Measurements from ENCODE around the gene MICALL2. TPM values are rescaled to one million over a fixed set of nuclear protein-coding genes. Genes with fewer than 3 reads are reported as not detected.

Gene MICALL2
- polyA plus RNA-seq, 1 of the 3 experiments (the other 2 are of a cell fraction) = 38.8 TPM

GRCh38 chr7:1401011-1401410 is 58.3 kb downstream of the MICALL2 start:
- WGBS (ENCODE audit: low lambda C conversion rate) = 11% methylated on average over 18 of the region's 18 CpGs
- Histone ChIP-seq H3K4me3 (ENCODE audit: low read depth in 2 of 2, low read length in 1 of 2) (no peak overlapping the region), H3K9ac (no peak overlapping the region), H3K27me3 (ENCODE audit: insufficient read depth) (peaks cover 92% of the 10 kb centered on the region), H3K9me3 (no peaks in the 10 kb centered on the region), H3K79me2 (ENCODE audit: insufficient read depth) (no peaks in the 10 kb centered on the region), H3F3A (replicated peaks; ENCODE audit: insufficient read depth) (peaks cover 7% of the 10 kb centered on the region), H4K20me1 (ENCODE audit: insufficient read depth) (no peaks in the 10 kb centered on the region), H3K27ac (ENCODE audit: low read depth in 2 of 2, low read length in 1 of 2) (no peak overlapping the region), H2AFZ (ENCODE audit: low read depth) (no peak overlapping the region), H3K4me2 (no peak overlapping the region), H3K9me2 (no peaks in the 10 kb centered on the region), H3K4me1 (ENCODE audit: control insufficient read depth in 1 of 2, insufficient read depth in 2 of 2, low read depth in 1 of 2, low read length in 1 of 2) (no peaks in the 10 kb centered on the region; a peak in 1 of 4 replicates), H3K36me3 (replicated peaks in 1 of 2; ENCODE audit: control insufficient read depth in 1 of 2, insufficient read depth in 2 of 2, low read length in 1 of 2) (no peaks in the 10 kb centered on the region)
- ChIA-PET CTCF (interaction anchor here (0.7 to 12.1 kb wide), 7 partner anchors 12 to 409 kb away, joined by 3 to 81 read pairs (median 5); no protein-coding TSS in a partner anchor), POLR2A (no interaction called here)
- TF ChIP-seq EP300 (IDR thresholded peaks at IDR 0.05; ENCODE audit: borderline replicate concordance in 1 of 2, low read depth in 1 of 2, low read length in 1 of 2) (no peak), IRF3 (IDR thresholded peaks at IDR 0.05; ENCODE audit: low read depth, low read length) (no peak), JUND (IDR thresholded peaks at IDR 0.05) (no peak), USF2 (IDR thresholded peaks at IDR 0.05; ENCODE audit: borderline replicate concordance, low read depth, low read length) (no peak), USF1 (IDR thresholded peaks at IDR 0.05; ENCODE audit: borderline replicate concordance, low read depth) (no peak), GATA2 (CRISPR knock-in tag; IDR thresholded peaks at IDR 0.05) (no peak), POLR2AphosphoS5 (IDR thresholded peaks at IDR 0.05; ENCODE audit: low read depth, low read length) (no peak), RAD21 (IDR thresholded peaks at IDR 0.05; ENCODE audit: low read length) (no peak), MEF2A (IDR thresholded peaks at IDR 0.05; ENCODE audit: borderline replicate concordance, low read depth) (no peak), RFX5 (IDR thresholded peaks at IDR 0.05; ENCODE audit: low read length) (no peak), NFIC (IDR thresholded peaks at IDR 0.05; ENCODE audit: borderline replicate concordance) (no peak), FOXM1 (IDR thresholded peaks at IDR 0.05; ENCODE audit: low read depth) (no peak)
- no peak for DNase-seq

- Histone ChIP-seq H2AFZ (ENCODE audit: low read depth) (no peak overlapping the region), H3K27me3 (ENCODE audit: insufficient read depth) (peaks cover 92% of the 10 kb centered on the region), H3K4me2 (no peak overlapping the region), H3K27ac (ENCODE audit: low read depth in 2 of 2, low read length in 1 of 2) (no peak overlapping the region), H3K79me2 (ENCODE audit: insufficient read depth) (no peaks in the 10 kb centered on the region), H3F3A (replicated peaks; ENCODE audit: insufficient read depth) (peaks cover 7% of the 10 kb centered on the region), H4K20me1 (ENCODE audit: insufficient read depth) (no peaks in the 10 kb centered on the region), H3K9ac (no peak overlapping the region), H3K36me3 (replicated peaks in 1 of 2; ENCODE audit: control insufficient read depth in 1 of 2, insufficient read depth in 2 of 2, low read length in 1 of 2) (no peaks in the 10 kb centered on the region), H3K9me3 (no peaks in the 10 kb centered on the region), H3K9me2 (no peaks in the 10 kb centered on the region), H3K4me1 (ENCODE audit: control insufficient read depth in 1 of 2, insufficient read depth in 2 of 2, low read depth in 1 of 2, low read length in 1 of 2) (no peaks in the 10 kb centered on the region; a peak in 1 of 4 replicates), H3K4me3 (ENCODE audit: low read depth in 2 of 2, low read length in 1 of 2) (no peak overlapping the region)
- POLR2A ChIA-PET = no interaction called here
- CTCF ChIA-PET = interaction anchor here (0.9 to 12.1 kb wide), 7 partner anchors 10 to 408 kb away, joined by 3 to 81 read pairs (median 4); no protein-coding TSS in a partner anchor
- no peak for DNase-seq
- WGBS (ENCODE audit: low lambda C conversion rate) = 5% methylated on average over 11 of the region's 11 CpGs
- TF ChIP-seq CTCF (IDR thresholded peaks at IDR 0.05) (no peak), RXRA (IDR thresholded peaks at IDR 0.05; ENCODE audit: borderline replicate concordance, low read depth) (no peak), SMC3 (IDR thresholded peaks at IDR 0.05; ENCODE audit: low read depth, low read length) (no peak), ELF1 (IDR thresholded peaks at IDR 0.05) (no peak), RAD21 (IDR thresholded peaks at IDR 0.05; ENCODE audit: low read length) (no peak), RCOR1 (IDR thresholded peaks at IDR 0.05; ENCODE audit: low read length) (no peak), FOXM1 (IDR thresholded peaks at IDR 0.05; ENCODE audit: low read depth) (no peak), GABPA (IDR thresholded peaks at IDR 0.05; ENCODE audit: low read depth) (no peak), PBX3 (IDR thresholded peaks at IDR 0.05) (no peak), USF2 (IDR thresholded peaks at IDR 0.05; ENCODE audit: borderline replicate concordance, low read depth, low read length) (no peak), USF1 (IDR thresholded peaks at IDR 0.05; ENCODE audit: borderline replicate concordance, low read depth) (no peak), GATA2 (CRISPR knock-in tag; IDR thresholded peaks at IDR 0.05) (no peak), MXI1 (IDR thresholded peaks at IDR 0.05; ENCODE audit: low read depth, low read length) (no peak), CHD2 (IDR thresholded peaks at IDR 0.05; ENCODE audit: low read length, partially characterized antibody) (no peak)
Measured at GRCh38 chr7:1400371-1400770, 58.9 kb downstream of the MICALL2 start.

All from SK-N-SH (cell line).